Measurements from ENCODE around the gene TACR2.

DNA sequence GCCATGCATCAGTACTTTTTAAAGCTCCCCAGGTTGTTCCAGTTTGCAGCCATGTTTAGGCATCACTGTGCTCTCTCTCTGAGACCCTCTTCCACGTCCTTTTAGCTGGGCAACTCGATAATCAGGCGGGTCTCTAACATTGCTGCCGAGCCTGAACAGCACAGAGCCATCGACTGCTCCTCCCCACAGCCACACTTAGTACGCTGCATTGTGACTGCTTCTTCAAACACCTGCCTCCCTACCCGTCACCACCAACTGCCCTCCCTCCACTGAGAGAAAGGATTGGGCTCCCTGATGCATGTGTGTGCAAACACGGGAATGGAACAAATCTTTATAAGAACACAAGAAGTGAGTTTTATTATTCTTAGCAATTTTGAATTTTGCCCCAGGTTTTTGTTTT is 11.4 kb upstream of the TACR2 start:
- TF ChIP-seq, protein P1, sequence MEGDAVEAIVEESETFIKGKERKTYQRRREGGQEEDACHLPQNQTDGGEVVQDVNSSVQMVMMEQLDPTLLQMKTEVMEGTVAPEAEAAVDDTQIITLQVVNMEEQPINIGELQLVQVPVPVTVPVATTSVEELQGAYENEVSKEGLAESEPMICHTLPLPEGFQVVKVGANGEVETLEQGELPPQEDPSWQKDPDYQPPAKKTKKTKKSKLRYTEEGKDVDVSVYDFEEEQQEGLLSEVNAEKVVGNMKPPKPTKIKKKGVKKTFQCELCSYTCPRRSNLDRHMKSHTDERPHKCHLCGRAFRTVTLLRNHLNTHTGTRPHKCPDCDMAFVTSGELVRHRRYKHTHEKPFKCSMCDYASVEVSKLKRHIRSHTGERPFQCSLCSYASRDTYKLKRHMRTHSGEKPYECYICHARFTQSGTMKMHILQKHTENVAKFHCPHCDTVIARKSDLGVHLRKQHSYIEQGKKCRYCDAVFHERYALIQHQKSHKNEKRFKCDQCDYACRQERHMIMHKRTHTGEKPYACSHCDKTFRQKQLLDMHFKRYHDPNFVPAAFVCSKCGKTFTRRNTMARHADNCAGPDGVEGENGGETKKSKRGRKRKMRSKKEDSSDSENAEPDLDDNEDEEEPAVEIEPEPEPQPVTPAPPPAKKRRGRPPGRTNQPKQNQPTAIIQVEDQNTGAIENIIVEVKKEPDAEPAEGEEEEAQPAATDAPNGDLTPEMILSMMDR (conservative IDR thresholded peaks at IDR 0.05 in 1 of 2, IDR thresholded peaks at IDR 0.05 in 1 of 2; ENCODE audit: low read depth in 1 of 2, low read length in 2 of 2), result no peak
- TF ChIP-seq EZH2 (IDR thresholded peaks at IDR 0.05; ENCODE audit: low read length, missing control alignments), result no peak
